Naive thymus-derived CD4-positive, alpha-beta T cell (primary cell): ENCODE results near the gene LYRM4. TPM values are rescaled to one million over a fixed set of nuclear protein-coding genes. Genes with fewer than 3 reads are reported as not detected.

Experiments
- ATAC-seq: fragments of 150-1000 bp; cut with Tn5 transposase; 2 replicates; pipeline ENCODE4 v1.10.0; 2021; ENCODE audit warnings: mild to moderate bottlenecking, moderate library complexity
- CTCF ChIA-PET: fragments of 350-600 bp; sonication (Branson Sonifier 250); formaldehyde crosslinking; loops from one replicate; lab custom pipeline; 2021; ENCODE audit warnings: antibody characterized with exemption; lab: Charles Lee
- POLR2A ChIA-PET: fragments of 350-600 bp; sonication (Branson Sonifier 250); formaldehyde crosslinking; loops from one replicate; lab custom pipeline; 2021; ENCODE audit warnings: antibody characterized with exemption, inconsistent platforms; lab: Charles Lee
- DNase-seq, 9 donors: peaks; one replicate each; pipeline versions ENCODE4 v3.0.0 to v3.0.0-alpha.2; 2020 to 2022; ENCODE audit warnings: mixed read lengths in 1 of 9
- H3K27ac ChIP-seq: one replicate; pipeline ENCODE4 v1.7.0; 2013; ENCODE audit warnings: mild to moderate bottlenecking, low read depth, low read length, moderate library complexity
- H3K27me3 ChIP-seq, 2 donors: one replicate each; pipeline ENCODE4 v1.7.0; 2013; ENCODE audit warnings: low read length in 2 of 2, mild to moderate bottlenecking in 2 of 2, moderate library complexity in 2 of 2; ENCODE audit not compliant: control insufficient read depth in 2 of 2, insufficient read depth in 2 of 2
- H3K36me3 ChIP-seq, 3 experiments: 1 replicate in 2 of 3; 2 replicates in 1 of 3; pipeline ENCODE4 v1.7.0; 2013; ENCODE audit warnings: low read length in 3 of 3, mild to moderate bottlenecking in 3 of 3, moderate library complexity in 1 of 3; ENCODE audit not compliant: insufficient read depth in 3 of 3, control insufficient read depth in 2 of 3
- H3K4me1 ChIP-seq, 2 donors: one replicate each; pipeline ENCODE4 v1.7.0; 2013; ENCODE audit warnings: low read length in 2 of 2, mild to moderate bottlenecking in 2 of 2, moderate library complexity in 1 of 2; ENCODE audit not compliant: control insufficient read depth in 2 of 2, insufficient read depth in 2 of 2
- H3K4me3 ChIP-seq: 2 replicates; pipeline ENCODE4 v1.7.0; 2013; ENCODE audit warnings: mild to moderate bottlenecking, low read length
- H3K9me3 ChIP-seq, 3 experiments: 1 replicate in 2 of 3; 2 replicates in 1 of 3; pipeline ENCODE4 v1.7.0; 2013; ENCODE audit warnings: low read length in 3 of 3; ENCODE audit not compliant: control insufficient read depth in 2 of 3
- H3K27ac Mint-ChIP-seq, 9 donors: one replicate each; pipeline ENCODE4 v1.8.0; 2020 to 2022; ENCODE audit warnings: mixed read lengths in 9 of 9, mild to moderate bottlenecking in 8 of 9, moderate library complexity in 5 of 9, inconsistent platforms in 2 of 9
- H3K27me3 Mint-ChIP-seq, 5 donors: one replicate each; pipeline ENCODE4 v1.8.0; 2021 to 2022; ENCODE audit warnings: mixed read lengths in 5 of 5, mild to moderate bottlenecking in 1 of 5
- H3K36me3 Mint-ChIP-seq, 5 donors: one replicate each; pipeline ENCODE4 v1.8.0; 2020 to 2022; ENCODE audit warnings: mixed read lengths in 5 of 5, mild to moderate bottlenecking in 3 of 5, inconsistent platforms in 1 of 5
- H3K4me1 Mint-ChIP-seq, 7 donors: one replicate each; pipeline ENCODE4 v1.8.0; 2020 to 2022; ENCODE audit warnings: mixed read lengths in 7 of 7, mild to moderate bottlenecking in 3 of 7, inconsistent platforms in 1 of 7
- H3K4me3 Mint-ChIP-seq, 10 donors: one replicate each; pipeline ENCODE4 v1.8.0; 2020 to 2022; ENCODE audit warnings: mild to moderate bottlenecking in 10 of 10, mixed read lengths in 10 of 10, moderate library complexity in 6 of 10, inconsistent platforms in 2 of 10
- H3K9me3 Mint-ChIP-seq, 11 donors: one replicate each; pipeline ENCODE4 v1.8.0; 2020 to 2022; ENCODE audit warnings: mixed read lengths in 11 of 11, mild to moderate bottlenecking in 4 of 11, inconsistent platforms in 1 of 11, moderate library complexity in 1 of 11
- intact Hi-C, 2 donors: fragments of 100-400 bp; cut with micrococcal nuclease; formaldehyde crosslinking; loops; one replicate each; pipeline ENCODE4 v1.15.1; 2023
- polyA plus RNA-seq, 2 donors: library from polyadenylated mRNA; unstranded; fragments of 300-500 nt; fragmentation: Illumina TruSeq; gene quantifications; one replicate each; pipeline ENCODE4 v1.2.3, GENCODE V29; 2021
- total RNA-seq, 6 experiments: library from RNA in 5 of 6; stranded (reverse) in 5 of 6; gene quantifications; 1 replicate in 5 of 6; 2 replicates in 1 of 6; pipeline ENCODE4 v1.2.3 and lab custom pipeline; 2021 to 2026

Gene LYRM4
- total and polyA plus RNA-seq, 7 experiments from 2014 or later, result 15.1 to 61.6 (median 24.4) TPM

GRCh38 chr6:5076931-5077330 lies 183.8 kb downstream of the LYRM4 start:
- no peaks in the 10 kb centered on the region for H3K36me3 ChIP-seq
- peaks cover 0 to 2% of the 10 kb centered on the region in 2 donors for H3K27me3 ChIP-seq
- no peak for DNase-seq
- H3K4me1 ChIP-seq, result no peaks in the 10 kb centered on the region
- Mint-ChIP-seq H3K9me3 (peaks cover 0 to 4% (median 0%) of the 10 kb centered on the region in 11 donors), H3K36me3 (peaks cover 0 to 14% (median 7%) of the 10 kb centered on the region in 5 donors), H3K27me3 (peaks cover 20 to 47% (median 21%) of the 10 kb centered on the region in 5 donors), H3K4me1 (peaks cover 0 to 6% (median 4%) of the 10 kb centered on the region in 7 donors), H3K27ac (no peak overlapping the region), H3K4me3 (no peak overlapping the region)
- no peak for ATAC-seq
- no peaks in the 10 kb centered on the region for H3K9me3 ChIP-seq
- no peak overlapping the region for H3K27ac ChIP-seq
- CTCF ChIA-PET, result no interaction called here
- POLR2A ChIA-PET, result no interaction called here
- H3K4me3 ChIP-seq, result no peak overlapping the region
- intact Hi-C loops, result no loop called here

GRCh38 chr6:5073992-5074391 lies 186.8 kb downstream of the LYRM4 start:
- CTCF ChIA-PET, result no interaction called here

GRCh38 chr6:5072440-5072839 lies 188.3 kb downstream of the LYRM4 start:
- Mint-ChIP-seq H3K36me3 (peaks cover 0 to 14% (median 7%) of the 10 kb centered on the region in 5 donors), H3K27me3 (peaks cover 6 to 17% (median 15%) of the 10 kb centered on the region in 5 donors), H3K9me3 (peaks cover 0 to 3% (median 0%) of the 10 kb centered on the region in 11 donors), H3K4me3 (peak overlapping the region in 1 of 10 donors; percentile 16), H3K4me1 (peaks cover 0 to 6% (median 4%) of the 10 kb centered on the region in 7 donors), H3K27ac (no peak overlapping the region)
- DNase-seq (no peak), ATAC-seq (no peak)
- POLR2A ChIA-PET, result no interaction called here
- Histone ChIP-seq H3K27ac (no peak overlapping the region), H3K36me3 (no peaks in the 10 kb centered on the region), H3K27me3 (peaks cover 0 to 2% of the 10 kb centered on the region in 2 donors), H3K4me3 (no peak overlapping the region), H3K4me1 (no peaks in the 10 kb centered on the region), H3K9me3 (no peaks in the 10 kb centered on the region)
- CTCF ChIA-PET, result no interaction called here
- intact Hi-C loops, result no loop called here

More at GRCh38 chr6:5073992-5074391, 186.8 kb downstream of the LYRM4 start:
- Mint-ChIP-seq H3K27me3 (peaks cover 6 to 24% (median 15%) of the 10 kb centered on the region in 5 donors), H3K4me3 (no peak overlapping the region), H3K27ac (no peak overlapping the region), H3K4me1 (peaks cover 0 to 6% (median 4%) of the 10 kb centered on the region in 7 donors), H3K36me3 (peaks cover 0 to 14% (median 7%) of the 10 kb centered on the region in 5 donors), H3K9me3 (peaks cover 0 to 2% (median 0%) of the 10 kb centered on the region in 11 donors)
- Histone ChIP-seq H3K36me3 (no peaks in the 10 kb centered on the region), H3K9me3 (no peaks in the 10 kb centered on the region), H3K27ac (no peak overlapping the region), H3K4me3 (no peak overlapping the region), H3K27me3 (peaks cover 0 to 2% of the 10 kb centered on the region in 2 donors), H3K4me1 (no peaks in the 10 kb centered on the region)
- no peak for ATAC-seq
- no peak for DNase-seq
- POLR2A ChIA-PET, result no interaction called here
- intact Hi-C loops, result no loop called here

GRCh38 chr6:5071216-5071615 lies 189.5 kb downstream of the LYRM4 start:
- H3K4me3 ChIP-seq, result no peak overlapping the region
- ChIA-PET CTCF (no interaction called here), POLR2A (no interaction called here)
- ATAC-seq, result no peak
- DNase-seq, result no peak
- Mint-ChIP-seq H3K4me3 (no peak overlapping the region), H3K9me3 (peaks cover 0 to 13% (median 1%) of the 10 kb centered on the region in 11 donors), H3K4me1 (peaks cover 0 to 6% (median 4%) of the 10 kb centered on the region in 7 donors), H3K36me3 (peaks cover 0 to 13% (median 0%) of the 10 kb centered on the region in 5 donors), H3K27me3 (peaks cover 0 to 11% (median 7%) of the 10 kb centered on the region in 5 donors), H3K27ac (no peak overlapping the region)
- no peaks in the 10 kb centered on the region for H3K36me3 ChIP-seq
- intact Hi-C loops, result no loop called here
- H3K27ac ChIP-seq, result no peak overlapping the region
- H3K9me3 ChIP-seq, result peaks cover 0 to 6% (median 0%) of the 10 kb centered on the region in 3 experiments
- no peaks in the 10 kb centered on the region for H3K4me1 ChIP-seq
- H3K27me3 ChIP-seq, result peaks cover 0 to 2% of the 10 kb centered on the region in 2 donors

- no peaks in the 10 kb centered on the region for H3K36me3 ChIP-seq
- Mint-ChIP-seq H3K27me3 (peaks cover 0 to 4% (median 0%) of the 10 kb centered on the region in 5 donors), H3K27ac (no peak overlapping the region), H3K36me3 (peaks cover 0 to 4% (median 0%) of the 10 kb centered on the region in 5 donors), H3K4me1 (peaks cover 0 to 6% (median 4%) of the 10 kb centered on the region in 7 donors), H3K9me3 (peaks cover 0 to 14% (median 1%) of the 10 kb centered on the region in 11 donors), H3K4me3 (no peak overlapping the region)
- peaks cover 0 to 6% (median 0%) of the 10 kb centered on the region in 3 experiments for H3K9me3 ChIP-seq
- no peak overlapping the region for H3K4me3 ChIP-seq
- H3K27me3 ChIP-seq, result no peaks in the 10 kb centered on the region
- ATAC-seq (no peak), DNase-seq (no peak)
- POLR2A ChIA-PET, result no interaction called here
- CTCF ChIA-PET, result no interaction called here
- no peak overlapping the region for H3K27ac ChIP-seq
- no peaks in the 10 kb centered on the region for H3K4me1 ChIP-seq
- intact Hi-C loops, result no loop called here
Measured at GRCh38 chr6:5068153-5068751, 192.5 kb downstream of the LYRM4 start.

GRCh38 chr6:5067305-5067704 lies 193.4 kb downstream of the LYRM4 start:
- POLR2A ChIA-PET, result no interaction called here
- H3K4me1 Mint-ChIP-seq, result peaks cover 0 to 4% (median under 1%) of the 10 kb centered on the region in 7 donors
- intact Hi-C loops, result no loop called here

More at GRCh38 chr6:5067305-5067704, 193.4 kb downstream of the LYRM4 start:
- peaks cover 0 to 4% (median 0%) of the 10 kb centered on the region in 5 donors for H3K27me3 Mint-ChIP-seq
- ATAC-seq, result no peak
- no peak overlapping the region for H3K27ac Mint-ChIP-seq
- CTCF ChIA-PET, result no interaction called here
- H3K36me3 Mint-ChIP-seq, result peaks cover 0 to 4% (median 0%) of the 10 kb centered on the region in 5 donors
- Histone ChIP-seq H3K27me3 (no peaks in the 10 kb centered on the region), H3K4me1 (no peaks in the 10 kb centered on the region), H3K27ac (no peak overlapping the region), H3K4me3 (no peak overlapping the region), H3K36me3 (no peaks in the 10 kb centered on the region), H3K9me3 (peaks cover 0 to 6% (median 0%) of the 10 kb centered on the region in 3 experiments)
- H3K4me3 Mint-ChIP-seq, result no peak overlapping the region
- DNase-seq, result no peak
- peaks cover 0 to 14% (median 1%) of the 10 kb centered on the region in 11 donors for H3K9me3 Mint-ChIP-seq
